Suprapubic skin (tissue), 3 donors: Measurements from ENCODE around the gene RPAP2.

Experiments used
- POLR2A ChIP-seq, 2 donors: fragments of 450-650 bp; IDR thresholded peaks; one replicate each; pipeline ENCODE4 v1.6.1; 2017; ENCODE audit warnings: antibody characterized with exemption in 2 of 2, mild to moderate bottlenecking in 2 of 2, moderate library complexity in 2 of 2
- TF ChIP-seq, protein P1 (sequence below), 2 donors: fragments of 200-600 bp in 1 of 2; fragments of 450-650 bp in 1 of 2; sonication (generic) in 1 of 2; IDR thresholded peaks; one replicate each; pipeline ENCODE4 v1.5.1; 2016 to 2019; ENCODE audit warnings: antibody characterized with exemption in 2 of 2, mild to moderate bottlenecking in 1 of 2, moderate library complexity in 1 of 2

- TF ChIP-seq, protein P1, sequence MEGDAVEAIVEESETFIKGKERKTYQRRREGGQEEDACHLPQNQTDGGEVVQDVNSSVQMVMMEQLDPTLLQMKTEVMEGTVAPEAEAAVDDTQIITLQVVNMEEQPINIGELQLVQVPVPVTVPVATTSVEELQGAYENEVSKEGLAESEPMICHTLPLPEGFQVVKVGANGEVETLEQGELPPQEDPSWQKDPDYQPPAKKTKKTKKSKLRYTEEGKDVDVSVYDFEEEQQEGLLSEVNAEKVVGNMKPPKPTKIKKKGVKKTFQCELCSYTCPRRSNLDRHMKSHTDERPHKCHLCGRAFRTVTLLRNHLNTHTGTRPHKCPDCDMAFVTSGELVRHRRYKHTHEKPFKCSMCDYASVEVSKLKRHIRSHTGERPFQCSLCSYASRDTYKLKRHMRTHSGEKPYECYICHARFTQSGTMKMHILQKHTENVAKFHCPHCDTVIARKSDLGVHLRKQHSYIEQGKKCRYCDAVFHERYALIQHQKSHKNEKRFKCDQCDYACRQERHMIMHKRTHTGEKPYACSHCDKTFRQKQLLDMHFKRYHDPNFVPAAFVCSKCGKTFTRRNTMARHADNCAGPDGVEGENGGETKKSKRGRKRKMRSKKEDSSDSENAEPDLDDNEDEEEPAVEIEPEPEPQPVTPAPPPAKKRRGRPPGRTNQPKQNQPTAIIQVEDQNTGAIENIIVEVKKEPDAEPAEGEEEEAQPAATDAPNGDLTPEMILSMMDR (IDR thresholded peaks at IDR 0.05): no peak
- no peak for TF ChIP-seq POLR2A (IDR thresholded peaks at IDR 0.05)
Observed at GRCh38 chr1:92447976-92448375, 149.1 kb downstream of the RPAP2 start.
